ENCODE results near the gene FAHD2A. TPM values are rescaled to one million over a fixed set of nuclear protein-coding genes. Genes with fewer than 3 reads are reported as not detected.

Gene FAHD2A
- total RNA-seq, 1 donor from 2014 or later = 42.2 TPM

DNA sequence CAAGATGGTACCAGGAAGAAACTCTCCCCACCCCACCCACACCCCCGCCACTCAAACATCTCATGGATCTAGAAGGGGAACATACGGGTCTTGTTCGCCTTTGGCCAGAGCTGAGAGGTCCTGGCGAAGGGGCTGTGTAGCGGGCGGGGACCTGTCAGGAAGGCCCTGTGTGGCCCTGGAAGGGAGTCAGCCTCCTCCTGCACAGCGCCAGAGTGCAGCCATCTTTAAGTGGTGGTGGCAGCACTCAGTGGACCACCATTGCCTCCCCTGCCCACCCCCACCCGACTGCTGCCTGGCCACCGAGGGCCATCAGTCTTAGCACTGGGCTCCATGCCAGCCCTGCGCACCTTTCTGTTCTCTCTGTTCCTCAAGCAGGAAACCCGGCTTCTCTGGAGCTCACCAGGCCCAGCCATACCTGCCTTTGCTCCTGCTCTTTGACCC is 11.6 kb upstream of the FAHD2A start:
- DNase-seq (ENCODE audit: low read depth, low spot score) = no peak

DNA sequence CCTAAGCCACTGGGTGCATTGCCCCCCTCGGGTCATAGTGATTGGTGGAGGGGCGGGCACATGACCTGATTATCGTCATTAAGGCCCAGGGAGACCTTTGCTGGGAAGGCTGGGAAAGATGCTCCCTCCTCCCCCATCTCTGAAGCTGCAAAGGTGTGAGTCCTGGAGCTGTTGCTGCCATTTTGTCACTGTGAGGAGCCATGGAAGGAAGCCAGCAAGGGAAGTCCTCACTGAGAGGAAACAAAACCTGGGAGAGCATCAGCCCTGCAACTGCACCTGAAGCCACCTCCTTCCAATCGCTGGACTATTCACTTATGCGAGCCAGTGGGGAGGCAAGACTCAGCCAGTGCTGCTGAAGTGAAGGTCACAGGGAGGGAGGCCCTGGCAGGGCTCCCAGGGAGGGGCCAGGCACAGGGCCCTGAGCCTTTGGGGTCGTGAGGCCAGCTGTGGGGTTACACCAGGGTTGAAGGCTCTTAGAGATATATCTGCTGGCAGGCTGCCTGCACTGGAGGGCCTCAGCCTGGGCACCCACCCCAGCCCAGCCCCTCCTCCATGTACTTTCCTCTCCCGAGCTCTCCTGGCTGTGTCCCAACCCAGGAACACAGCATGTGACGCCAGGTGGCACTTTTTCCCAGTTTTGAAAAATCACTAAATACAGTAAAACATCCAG is 10.7 kb upstream of the FAHD2A start:
- Mint-ChIP-seq H3K4me1 (peaks cover under 1% of the 10 kb centered on the region), H3K4me3 (no peak overlapping the region), H3K9me3 (peaks cover 4% of the 10 kb centered on the region), H3K36me3 (ENCODE audit: low read depth) (no peaks in the 10 kb centered on the region), H3K27ac (ENCODE audit: unreplicated experiment) (no peak overlapping the region), H3K27me3 (ENCODE audit: low read depth) (no peaks in the 10 kb centered on the region)
- DNase-seq (ENCODE audit: low read depth, low spot score) = no peak
- TF ChIP-seq, protein P1, sequence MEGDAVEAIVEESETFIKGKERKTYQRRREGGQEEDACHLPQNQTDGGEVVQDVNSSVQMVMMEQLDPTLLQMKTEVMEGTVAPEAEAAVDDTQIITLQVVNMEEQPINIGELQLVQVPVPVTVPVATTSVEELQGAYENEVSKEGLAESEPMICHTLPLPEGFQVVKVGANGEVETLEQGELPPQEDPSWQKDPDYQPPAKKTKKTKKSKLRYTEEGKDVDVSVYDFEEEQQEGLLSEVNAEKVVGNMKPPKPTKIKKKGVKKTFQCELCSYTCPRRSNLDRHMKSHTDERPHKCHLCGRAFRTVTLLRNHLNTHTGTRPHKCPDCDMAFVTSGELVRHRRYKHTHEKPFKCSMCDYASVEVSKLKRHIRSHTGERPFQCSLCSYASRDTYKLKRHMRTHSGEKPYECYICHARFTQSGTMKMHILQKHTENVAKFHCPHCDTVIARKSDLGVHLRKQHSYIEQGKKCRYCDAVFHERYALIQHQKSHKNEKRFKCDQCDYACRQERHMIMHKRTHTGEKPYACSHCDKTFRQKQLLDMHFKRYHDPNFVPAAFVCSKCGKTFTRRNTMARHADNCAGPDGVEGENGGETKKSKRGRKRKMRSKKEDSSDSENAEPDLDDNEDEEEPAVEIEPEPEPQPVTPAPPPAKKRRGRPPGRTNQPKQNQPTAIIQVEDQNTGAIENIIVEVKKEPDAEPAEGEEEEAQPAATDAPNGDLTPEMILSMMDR (conservative IDR thresholded peaks at IDR 0.05) = no peak

More for the DNA sequence above, 11.6 kb upstream of the FAHD2A start:
- Mint-ChIP-seq H3K4me3 (no peak overlapping the region), H3K27ac (ENCODE audit: unreplicated experiment) (no peak overlapping the region), H3K4me1 (no peaks in the 10 kb centered on the region), H3K36me3 (ENCODE audit: low read depth) (no peaks in the 10 kb centered on the region), H3K27me3 (ENCODE audit: low read depth) (no peaks in the 10 kb centered on the region), H3K9me3 (peaks cover 4% of the 10 kb centered on the region)
- TF ChIP-seq, protein P1 (conservative IDR thresholded peaks at IDR 0.05) = no peak

DNA sequence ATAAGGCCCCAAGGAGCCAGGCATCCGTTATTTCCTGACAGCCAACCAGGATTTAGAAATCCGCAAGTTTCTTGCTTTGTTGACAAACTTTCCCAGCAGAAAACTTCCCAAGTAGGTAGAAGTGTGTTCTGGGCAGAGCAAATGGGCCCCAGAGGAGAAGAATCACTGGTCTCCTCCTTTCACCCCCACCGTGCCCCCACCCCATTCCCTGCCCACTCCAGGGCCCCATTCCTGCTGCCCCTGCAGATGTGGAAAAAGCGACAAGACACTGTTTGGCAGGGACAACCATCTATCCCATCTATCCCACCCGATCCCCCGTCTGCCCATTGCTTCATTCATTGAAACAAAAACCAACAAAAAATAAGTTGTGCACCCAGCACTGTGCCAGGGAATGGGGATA is 10.2 kb upstream of the FAHD2A start:
- Mint-ChIP-seq H3K4me3 (no peak overlapping the region), H3K27me3 (ENCODE audit: low read depth) (no peaks in the 10 kb centered on the region), H3K4me1 (peaks cover 6% of the 10 kb centered on the region), H3K27ac (ENCODE audit: unreplicated experiment) (no peak overlapping the region), H3K9me3 (peaks cover 4% of the 10 kb centered on the region), H3K36me3 (ENCODE audit: low read depth) (no peaks in the 10 kb centered on the region)
- TF ChIP-seq, protein P1 (conservative IDR thresholded peaks at IDR 0.05) = no peak
- DNase-seq (ENCODE audit: low read depth, low spot score) = no peak

DNA sequence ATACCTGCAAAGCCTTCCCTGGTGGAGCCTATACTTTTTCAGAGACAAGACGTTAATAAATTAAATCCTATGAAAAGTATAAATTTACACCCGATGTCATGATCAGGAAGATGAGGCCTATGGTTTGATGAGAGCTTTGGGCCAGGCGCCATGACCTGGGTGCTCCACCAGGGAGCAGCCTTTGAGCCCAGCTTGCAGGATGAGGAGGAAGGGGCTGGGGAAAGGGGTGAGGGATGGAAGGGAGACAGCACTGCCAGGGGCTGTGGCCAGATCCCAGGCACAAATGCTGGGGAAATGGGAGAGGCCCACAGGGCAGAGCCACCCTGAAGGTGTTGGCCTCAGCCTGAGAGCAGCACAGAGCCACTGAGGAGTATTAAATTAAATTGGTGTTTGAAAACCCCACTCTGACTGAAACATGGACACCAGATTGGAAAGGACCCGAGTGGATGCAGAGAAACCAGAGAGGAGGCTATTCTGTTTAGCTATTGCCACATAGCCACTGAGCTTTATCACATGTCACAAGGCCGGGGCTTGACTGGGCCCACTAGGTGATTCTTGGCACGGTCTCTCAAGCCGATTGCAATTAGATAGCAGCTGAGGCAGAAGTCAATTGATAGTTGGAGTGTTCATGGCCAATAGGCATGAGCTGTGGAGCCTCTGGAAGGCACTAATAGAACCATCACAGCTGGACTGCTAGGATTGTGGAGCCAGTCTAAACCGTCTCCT is 9.6 kb upstream of the FAHD2A start:
- Mint-ChIP-seq H3K27me3 (ENCODE audit: low read depth) (no peaks in the 10 kb centered on the region), H3K4me1 (peaks cover 8% of the 10 kb centered on the region), H3K9me3 (peaks cover 4% of the 10 kb centered on the region), H3K27ac (ENCODE audit: unreplicated experiment) (no peak overlapping the region), H3K36me3 (ENCODE audit: low read depth) (no peaks in the 10 kb centered on the region), H3K4me3 (no peak overlapping the region)
- TF ChIP-seq, protein P1 (conservative IDR thresholded peaks at IDR 0.05) = peak; percentile 35
- no peak for DNase-seq (ENCODE audit: low read depth, low spot score)

DNA sequence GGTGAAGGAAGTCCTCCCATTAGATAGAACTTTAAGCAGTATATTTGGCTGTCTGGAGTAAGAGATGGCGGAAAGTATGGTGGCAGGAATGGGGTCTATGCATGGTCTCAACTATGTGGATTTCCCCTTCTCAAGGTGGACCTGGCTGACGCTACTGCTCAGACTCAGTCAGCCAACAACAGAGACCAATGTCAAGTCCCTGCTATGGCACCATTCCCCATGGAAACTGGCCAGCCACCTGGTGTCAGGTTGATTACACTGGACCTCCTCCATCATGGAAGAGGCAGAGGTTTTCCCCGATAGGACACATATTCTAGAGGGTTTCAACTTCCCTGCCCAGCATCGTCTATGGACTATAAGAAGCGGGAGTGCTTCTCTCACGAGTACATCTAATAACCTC is 8.6 kb upstream of the FAHD2A start:
- H3K27ac Mint-ChIP-seq (ENCODE audit: unreplicated experiment) = peak overlapping the region; percentile 19
- H3K9me3 Mint-ChIP-seq = peaks cover 4% of the 10 kb centered on the region
- H3K4me1 Mint-ChIP-seq = peaks cover 8% of the 10 kb centered on the region
- TF ChIP-seq, protein P1 (conservative IDR thresholded peaks at IDR 0.05) = no peak
- no peak for DNase-seq (ENCODE audit: low read depth, low spot score)
- no peaks in the 10 kb centered on the region for H3K36me3 Mint-ChIP-seq (ENCODE audit: low read depth)
- no peak overlapping the region for H3K4me3 Mint-ChIP-seq
- H3K27me3 Mint-ChIP-seq (ENCODE audit: low read depth) = no peaks in the 10 kb centered on the region

All from neural crest cell (in vitro differentiated cells).